C4-2B (cell line): ENCODE measurements around the gene EZH2.

Experiments used
- H3K27ac ChIP-seq: fragments of 450-650 bp; 2 replicates; pipeline ENCODE4 v1.5.1; 2017
- ZFX ChIP-seq: fragments of 450-650 bp; IDR thresholded peaks from 2 replicates; pipeline ENCODE4 v1.6.1; 2017
- TF ChIP-seq, protein P1 (sequence below): fragments of 450-650 bp; conservative IDR thresholded peaks from 2 replicates; pipeline ENCODE4 v1.5.1; 2017; ENCODE audit warnings: mild to moderate bottlenecking

EZH2 gene

DNA sequence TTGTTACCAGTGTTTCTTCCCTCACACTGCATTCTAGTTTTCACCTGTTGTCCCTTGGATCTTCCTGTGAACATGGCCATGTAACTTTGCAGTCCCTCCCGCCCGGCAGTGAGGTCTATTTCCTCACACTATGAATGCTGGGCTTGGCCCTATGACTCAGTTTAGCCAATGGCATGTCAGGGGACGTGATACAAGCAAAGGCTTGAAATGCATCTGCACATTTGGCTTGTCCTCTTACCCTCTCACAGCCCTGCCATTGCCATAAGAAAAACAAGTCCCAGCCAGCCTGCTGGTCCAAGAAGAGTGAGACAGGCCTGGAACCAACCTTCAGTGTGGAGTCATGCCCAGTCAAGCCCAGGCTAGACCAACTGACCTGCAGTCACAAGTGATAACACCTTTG, 17.1 kb upstream of the EZH2 start:
- TF ChIP-seq, protein P1, sequence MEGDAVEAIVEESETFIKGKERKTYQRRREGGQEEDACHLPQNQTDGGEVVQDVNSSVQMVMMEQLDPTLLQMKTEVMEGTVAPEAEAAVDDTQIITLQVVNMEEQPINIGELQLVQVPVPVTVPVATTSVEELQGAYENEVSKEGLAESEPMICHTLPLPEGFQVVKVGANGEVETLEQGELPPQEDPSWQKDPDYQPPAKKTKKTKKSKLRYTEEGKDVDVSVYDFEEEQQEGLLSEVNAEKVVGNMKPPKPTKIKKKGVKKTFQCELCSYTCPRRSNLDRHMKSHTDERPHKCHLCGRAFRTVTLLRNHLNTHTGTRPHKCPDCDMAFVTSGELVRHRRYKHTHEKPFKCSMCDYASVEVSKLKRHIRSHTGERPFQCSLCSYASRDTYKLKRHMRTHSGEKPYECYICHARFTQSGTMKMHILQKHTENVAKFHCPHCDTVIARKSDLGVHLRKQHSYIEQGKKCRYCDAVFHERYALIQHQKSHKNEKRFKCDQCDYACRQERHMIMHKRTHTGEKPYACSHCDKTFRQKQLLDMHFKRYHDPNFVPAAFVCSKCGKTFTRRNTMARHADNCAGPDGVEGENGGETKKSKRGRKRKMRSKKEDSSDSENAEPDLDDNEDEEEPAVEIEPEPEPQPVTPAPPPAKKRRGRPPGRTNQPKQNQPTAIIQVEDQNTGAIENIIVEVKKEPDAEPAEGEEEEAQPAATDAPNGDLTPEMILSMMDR: no peak
- no peak for TF ChIP-seq ZFX
- H3K27ac ChIP-seq: no peak overlapping the region

DNA sequence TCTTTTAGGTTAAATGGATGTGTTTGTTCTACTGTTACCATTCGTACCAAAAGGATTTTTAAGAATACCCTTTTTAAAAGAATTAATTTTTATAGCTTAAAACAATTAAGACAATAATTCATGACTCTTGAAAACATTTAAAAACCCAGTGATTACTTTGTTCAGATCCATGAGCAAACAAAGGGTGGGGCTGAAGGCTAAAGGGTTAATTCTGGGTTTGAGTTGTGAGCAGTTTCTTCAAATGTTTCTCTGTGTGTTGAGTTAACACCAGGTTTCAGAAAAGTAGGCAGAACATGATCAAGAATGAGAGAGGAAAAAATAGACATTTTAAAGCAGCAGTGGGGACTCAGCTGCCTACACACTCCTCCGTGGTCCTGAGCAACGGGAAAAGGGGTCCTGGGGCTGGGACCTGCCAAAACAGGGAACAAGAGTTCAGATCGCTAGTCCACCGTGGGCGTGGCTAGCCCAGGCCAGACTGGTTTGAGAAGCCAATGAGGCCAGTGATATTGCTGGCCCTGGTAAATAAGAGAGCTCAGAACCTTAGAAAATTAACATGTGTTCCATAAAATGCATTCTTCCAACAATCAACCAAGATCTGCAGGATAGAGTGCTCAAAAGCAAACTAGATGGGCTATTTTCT, 14.9 kb upstream of the EZH2 start:
- TF ChIP-seq, protein P1: no peak
- TF ChIP-seq ZFX: no peak
- H3K27ac ChIP-seq: no peak overlapping the region

DNA sequence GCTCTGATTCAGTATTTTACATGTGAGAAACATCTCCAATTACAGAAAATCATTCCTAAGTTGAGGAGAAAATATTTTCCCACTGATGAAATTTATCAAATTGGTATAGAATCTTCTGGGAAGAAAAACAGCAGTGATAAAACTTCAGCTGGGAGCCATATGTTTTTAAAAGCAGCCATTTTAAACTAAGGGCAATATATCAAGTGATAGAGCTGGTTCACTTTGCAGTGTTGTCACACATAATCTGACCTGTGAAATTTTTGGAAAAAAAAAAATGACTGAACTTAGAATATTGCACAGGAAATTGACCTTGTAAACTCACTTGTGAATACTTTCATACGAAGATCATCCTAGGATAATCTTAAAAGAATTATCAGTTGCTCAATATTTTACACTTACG, 10.5 kb upstream of the EZH2 start:
- H3K27ac ChIP-seq: no peak overlapping the region
- TF ChIP-seq, protein P1: no peak
- no peak for TF ChIP-seq ZFX

DNA sequence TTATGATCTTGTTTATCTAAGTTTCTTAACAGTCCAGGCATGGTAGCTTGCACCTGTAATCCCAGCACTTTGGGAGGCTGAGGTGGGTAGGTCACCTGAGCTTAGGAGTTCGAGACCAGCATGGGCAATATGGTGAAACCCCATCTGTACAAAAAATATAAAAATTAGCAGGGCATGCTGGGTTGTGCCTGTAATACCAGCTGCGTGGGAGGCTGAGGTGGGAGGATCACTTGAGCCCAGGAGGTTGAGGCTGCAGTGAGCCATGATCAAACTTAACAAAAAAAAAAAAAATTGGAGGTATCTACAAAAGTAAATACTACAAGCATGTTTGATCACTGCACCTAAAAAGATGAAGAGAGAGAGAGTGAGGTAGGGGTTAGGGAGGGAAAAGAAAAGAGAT, 9.0 kb upstream of the EZH2 start:
- no peak overlapping the region for H3K27ac ChIP-seq
- TF ChIP-seq, protein P1: no peak
- TF ChIP-seq ZFX: no peak

DNA sequence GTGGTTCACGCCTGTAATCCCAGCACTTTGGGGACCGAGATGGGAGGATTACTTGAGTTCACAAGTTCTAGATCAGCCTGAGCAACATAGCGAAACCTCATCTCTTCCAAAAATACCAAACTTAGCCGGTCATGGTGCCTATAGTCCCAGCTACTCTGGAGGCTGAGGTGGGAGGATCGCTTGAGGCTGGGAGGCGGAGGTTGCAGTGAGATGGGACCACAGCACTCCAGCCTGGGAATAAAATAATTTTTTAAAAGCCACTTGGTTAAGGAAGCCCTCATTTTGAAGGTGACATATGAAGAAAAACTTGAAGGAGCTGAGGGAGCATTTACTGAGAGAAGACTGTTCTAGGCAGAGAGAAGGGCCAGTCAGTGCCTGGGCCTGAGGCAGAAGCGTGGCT, 4.2 kb upstream of the EZH2 start:
- TF ChIP-seq, protein P1: no peak
- TF ChIP-seq ZFX: no peak

DNA sequence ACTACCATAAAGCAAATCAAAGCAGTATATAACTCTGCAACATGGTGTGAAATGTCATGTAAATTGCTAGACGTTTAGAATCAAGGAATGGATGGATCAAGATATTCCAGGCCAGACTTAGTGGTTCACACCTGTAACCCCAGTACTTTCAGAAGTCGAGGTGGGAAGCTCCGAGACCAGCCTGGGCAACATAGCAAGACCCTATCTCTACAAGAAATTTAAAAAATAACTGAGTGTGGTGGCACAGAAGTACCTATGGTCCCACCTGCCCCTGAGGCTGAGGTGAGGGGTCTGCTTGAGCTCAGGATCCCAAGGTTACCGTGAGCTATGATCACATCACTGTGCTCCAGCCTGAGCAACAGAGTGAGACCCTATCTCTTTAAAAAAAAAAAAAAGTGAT, 2.8 kb upstream of the EZH2 start:
- no peak overlapping the region for H3K27ac ChIP-seq
- TF ChIP-seq ZFX: no peak
- TF ChIP-seq, protein P1: no peak

More for the DNA sequence above, 4.2 kb upstream of the EZH2 start:
- H3K27ac ChIP-seq: no peak overlapping the region

DNA sequence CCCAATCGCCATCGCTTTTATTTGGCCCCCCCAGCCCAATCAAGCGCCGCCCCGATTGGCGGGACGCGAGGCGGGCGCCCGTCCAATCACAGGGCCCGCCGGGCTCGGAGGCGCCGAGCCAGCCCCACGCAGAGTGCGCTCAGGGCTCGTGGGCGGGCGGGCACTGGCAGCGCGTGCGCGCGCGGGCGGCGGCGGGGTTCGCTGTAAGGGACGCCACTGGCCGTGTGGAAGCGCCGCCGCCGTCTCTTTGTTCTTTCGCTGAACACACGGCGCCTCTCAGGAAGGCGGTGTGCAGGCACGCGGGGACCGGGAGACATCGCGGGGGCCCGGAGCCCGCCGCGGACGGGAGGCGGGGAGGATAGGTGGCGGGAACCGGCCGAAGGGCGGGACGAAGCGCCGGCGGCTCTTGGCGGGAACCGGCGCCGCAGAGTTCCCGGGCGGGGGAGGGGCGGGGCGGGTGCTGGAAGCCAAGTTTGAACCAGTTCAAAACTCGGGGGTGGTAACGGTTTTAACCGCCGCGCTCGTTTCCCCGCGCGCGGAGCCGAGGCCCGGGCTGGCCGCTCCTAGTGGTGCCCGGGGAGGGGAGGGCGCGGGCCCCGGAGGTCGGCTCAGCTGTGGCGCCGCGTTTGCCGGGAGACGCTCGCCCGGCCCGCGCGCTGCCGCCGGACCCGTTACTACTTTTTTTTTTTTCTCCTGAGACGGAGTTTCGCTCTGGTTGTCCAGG, 370 bp upstream of the EZH2 start:
- H3K27ac ChIP-seq: peak overlapping the region; percentile 94
- peak; percentile 70 for TF ChIP-seq ZFX
- TF ChIP-seq, protein P1: no peak
